ENCODE measurements around the gene KRT10.

Gene KRT10

GRCh38 chr17:40777459-40777858 is 45.0 kb downstream of the KRT10 start:
- Histone ChIP-seq H3K9me3 (ENCODE audit: insufficient read depth, low read depth, low read length) (no peaks in the 10 kb centered on the region), H3K4me1 (ENCODE audit: insufficient read depth, low read length) (no peaks in the 10 kb centered on the region), H3K4me3 (ENCODE audit: low read length) (no peak overlapping the region), H3K36me3 (ENCODE audit: insufficient read depth, low read depth, low read length) (no peaks in the 10 kb centered on the region), H3K27me3 (ENCODE audit: insufficient read depth, low read length) (peaks cover 19% of the 10 kb centered on the region), H3K27ac (ENCODE audit: low read length) (no peak overlapping the region), H3K9ac (ENCODE audit: low read depth, low read length) (no peak overlapping the region)

GRCh38 chr17:40775945-40776344 is 46.5 kb downstream of the KRT10 start:
- Histone ChIP-seq H3K36me3 (ENCODE audit: insufficient read depth, low read depth, low read length) (no peaks in the 10 kb centered on the region), H3K4me1 (ENCODE audit: insufficient read depth, low read length) (no peaks in the 10 kb centered on the region), H3K4me3 (ENCODE audit: low read length) (no peak overlapping the region), H3K9ac (ENCODE audit: low read depth, low read length) (no peak overlapping the region), H3K9me3 (ENCODE audit: insufficient read depth, low read depth, low read length) (no peaks in the 10 kb centered on the region), H3K27ac (ENCODE audit: low read length) (no peak overlapping the region), H3K27me3 (ENCODE audit: insufficient read depth, low read length) (peaks cover 19% of the 10 kb centered on the region)

GRCh38 chr17:40772101-40772500 is 50.3 kb downstream of the KRT10 start, which contains the start of gene KRT26:
KRT26 (minus strand) TSS chr17:40772201; CDS start chr17:40772113, 88 bp downstream.
- H3K27ac ChIP-seq (ENCODE audit: low read length), result no peak within 1 kb of the TSS
- no peaks in the 10 kb centered on the region for H3K4me1 ChIP-seq (ENCODE audit: insufficient read depth, low read length)
- no peak within 1 kb of the TSS for H3K4me3 ChIP-seq (ENCODE audit: low read length)
- H3K27me3 ChIP-seq (ENCODE audit: insufficient read depth, low read length), result no peaks in the 10 kb centered on the region; the same call in 1 of the 2 replicates
- no peaks in the 10 kb centered on the region for H3K36me3 ChIP-seq (ENCODE audit: insufficient read depth, low read depth, low read length)
- H3K9me3 ChIP-seq (ENCODE audit: insufficient read depth, low read depth, low read length), result no peaks in the 10 kb centered on the region
- H3K9ac ChIP-seq (ENCODE audit: low read depth, low read length), result no peak within 1 kb of the TSS
